Esophagus muscularis mucosa (tissue), 4 donors: ENCODE results near the gene MAST4. TPM values are rescaled to one million over a fixed set of nuclear protein-coding genes. Genes with fewer than 3 reads are reported as not detected.

Experiments used
- DNase-seq: peaks from one replicate; pipeline ENCODE4 v3.0.0-alpha.2; 2017; ENCODE audit errors: extremely low spot score
- H3K27ac ChIP-seq, 4 donors: fragments of 200-600 bp; sonication (generic); replicated peaks in 1 of 4; 1 replicate in 3 of 4; 2 replicates in 1 of 4; pipeline ENCODE4 v1.5.1; 2016 to 2019; ENCODE audit warnings: mild to moderate bottlenecking in 1 of 4
- H3K27me3 ChIP-seq, 4 donors: fragments of 200-600 bp; sonication (generic); one replicate each; pipeline versions ENCODE4 v1.5.1 to v1.6.0; 2016 to 2019
- H3K36me3 ChIP-seq, 4 donors: fragments of 200-600 bp; sonication (generic); one replicate each; pipeline ENCODE4 v1.5.1; 2016 to 2019
- H3K4me1 ChIP-seq, 4 donors: fragments of 200-600 bp; sonication (generic); one replicate each; pipeline ENCODE4 v1.5.1; 2016 to 2019
- H3K4me3 ChIP-seq, 4 donors: fragments of 200-600 bp; sonication (generic); 1 replicate in 2 of 4; 2 replicates in 2 of 4; pipeline ENCODE4 v1.5.1; 2016 to 2019; ENCODE audit warnings: mild to moderate bottlenecking in 4 of 4, moderate library complexity in 1 of 4
- H3K9me3 ChIP-seq, 4 donors: fragments of 200-600 bp; sonication (generic); 1 replicate in 3 of 4; 2 replicates in 1 of 4; pipeline ENCODE4 v1.5.1; 2016 to 2019
- EP300 ChIP-seq: sonication (generic); formaldehyde crosslinking; IDR thresholded peaks from one replicate; pipeline ENCODE4 v1.6.1; 2017; ENCODE audit warnings: antibody characterized with exemption
- POLR2A ChIP-seq: fragments of 450-650 bp; IDR thresholded peaks from one replicate; pipeline ENCODE4 v1.6.1; 2017; ENCODE audit warnings: antibody characterized with exemption, moderate library complexity, mild to moderate bottlenecking, low read depth
- POLR2AphosphoS5 ChIP-seq, 2 donors: sonication (generic); formaldehyde crosslinking; IDR thresholded peaks; one replicate each; pipeline ENCODE4 v1.6.1; 2017; ENCODE audit warnings: antibody characterized with exemption in 2 of 2
- WGBS: methylation state at CpG from one replicate; pipeline ENCODE4 v1.1.5; 2018; 5-methylcytosine and 5-hydroxymethylcytosine counted together
- intact Hi-C: fragments of 100-400 bp; cut with DNase I; formaldehyde crosslinking; loops from one replicate; pipeline ENCODE4 v1.15.1; 2023
- total RNA-seq, 4 donors: library from RNA; depleted of rRNA; stranded (reverse); fragments of >200 nt; gene quantifications; one replicate each; pipeline versions ENCODE4 v1.1.0 to v1.2.1, GENCODE V29; 2016
- TF ChIP-seq, protein P1 (sequence below), 3 experiments: fragments of 200-600 bp in 2 of 3; fragments of 450-650 bp in 1 of 3; sonication (generic) in 2 of 3; IDR thresholded peaks; one replicate each; pipeline ENCODE4 v1.5.1; 2017 to 2019; ENCODE audit warnings: antibody characterized with exemption in 3 of 3, mild to moderate bottlenecking in 2 of 3, moderate library complexity in 1 of 3

MAST4 gene
- total RNA-seq, 4 donors from 2014 or later: 26.2 to 39.7 (median 35.8) TPM

DNA sequence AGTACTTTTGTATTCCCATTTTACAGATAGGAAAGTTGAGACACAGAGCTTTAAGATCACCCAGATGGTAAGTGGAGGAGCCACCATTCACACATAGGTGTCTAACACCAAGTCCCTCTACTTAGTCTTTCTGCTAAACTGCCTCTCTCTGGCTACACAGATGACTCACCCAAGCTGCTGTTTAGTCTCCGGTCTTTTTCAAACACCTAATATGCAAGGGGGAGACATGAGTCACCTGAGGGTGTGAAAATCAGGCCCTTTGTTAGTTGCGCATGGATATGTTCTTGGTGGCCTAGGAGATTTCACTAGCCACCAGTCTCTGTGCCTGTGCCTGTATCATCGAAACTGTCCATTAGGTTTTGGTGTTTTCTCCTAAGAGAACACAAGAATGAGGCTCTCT, 117.8 kb downstream of the MAST4 start:
- no peaks in the 10 kb centered on the region for H3K36me3 ChIP-seq
- no peak for DNase-seq
- 93% methylated on average over 3 of the region's 3 CpGs for WGBS
- peaks cover 0 to 7% (median 0%) of the 10 kb centered on the region in 4 donors for H3K27me3 ChIP-seq
- no peak overlapping the region for H3K4me3 ChIP-seq
- no peak overlapping the region for H3K27ac ChIP-seq
- intact Hi-C loops: no loop called here
- H3K9me3 ChIP-seq: peaks cover 0 to 10% (median 4%) of the 10 kb centered on the region in 4 donors
- H3K4me1 ChIP-seq: peaks cover 0 to 16% (median 0%) of the 10 kb centered on the region in 4 donors
- no peak for TF ChIP-seq EP300
- TF ChIP-seq, protein P1, sequence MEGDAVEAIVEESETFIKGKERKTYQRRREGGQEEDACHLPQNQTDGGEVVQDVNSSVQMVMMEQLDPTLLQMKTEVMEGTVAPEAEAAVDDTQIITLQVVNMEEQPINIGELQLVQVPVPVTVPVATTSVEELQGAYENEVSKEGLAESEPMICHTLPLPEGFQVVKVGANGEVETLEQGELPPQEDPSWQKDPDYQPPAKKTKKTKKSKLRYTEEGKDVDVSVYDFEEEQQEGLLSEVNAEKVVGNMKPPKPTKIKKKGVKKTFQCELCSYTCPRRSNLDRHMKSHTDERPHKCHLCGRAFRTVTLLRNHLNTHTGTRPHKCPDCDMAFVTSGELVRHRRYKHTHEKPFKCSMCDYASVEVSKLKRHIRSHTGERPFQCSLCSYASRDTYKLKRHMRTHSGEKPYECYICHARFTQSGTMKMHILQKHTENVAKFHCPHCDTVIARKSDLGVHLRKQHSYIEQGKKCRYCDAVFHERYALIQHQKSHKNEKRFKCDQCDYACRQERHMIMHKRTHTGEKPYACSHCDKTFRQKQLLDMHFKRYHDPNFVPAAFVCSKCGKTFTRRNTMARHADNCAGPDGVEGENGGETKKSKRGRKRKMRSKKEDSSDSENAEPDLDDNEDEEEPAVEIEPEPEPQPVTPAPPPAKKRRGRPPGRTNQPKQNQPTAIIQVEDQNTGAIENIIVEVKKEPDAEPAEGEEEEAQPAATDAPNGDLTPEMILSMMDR (IDR thresholded peaks at IDR 0.05): no peak
- TF ChIP-seq POLR2AphosphoS5 (IDR thresholded peaks at IDR 0.05): no peak
- no peak for TF ChIP-seq POLR2A

DNA sequence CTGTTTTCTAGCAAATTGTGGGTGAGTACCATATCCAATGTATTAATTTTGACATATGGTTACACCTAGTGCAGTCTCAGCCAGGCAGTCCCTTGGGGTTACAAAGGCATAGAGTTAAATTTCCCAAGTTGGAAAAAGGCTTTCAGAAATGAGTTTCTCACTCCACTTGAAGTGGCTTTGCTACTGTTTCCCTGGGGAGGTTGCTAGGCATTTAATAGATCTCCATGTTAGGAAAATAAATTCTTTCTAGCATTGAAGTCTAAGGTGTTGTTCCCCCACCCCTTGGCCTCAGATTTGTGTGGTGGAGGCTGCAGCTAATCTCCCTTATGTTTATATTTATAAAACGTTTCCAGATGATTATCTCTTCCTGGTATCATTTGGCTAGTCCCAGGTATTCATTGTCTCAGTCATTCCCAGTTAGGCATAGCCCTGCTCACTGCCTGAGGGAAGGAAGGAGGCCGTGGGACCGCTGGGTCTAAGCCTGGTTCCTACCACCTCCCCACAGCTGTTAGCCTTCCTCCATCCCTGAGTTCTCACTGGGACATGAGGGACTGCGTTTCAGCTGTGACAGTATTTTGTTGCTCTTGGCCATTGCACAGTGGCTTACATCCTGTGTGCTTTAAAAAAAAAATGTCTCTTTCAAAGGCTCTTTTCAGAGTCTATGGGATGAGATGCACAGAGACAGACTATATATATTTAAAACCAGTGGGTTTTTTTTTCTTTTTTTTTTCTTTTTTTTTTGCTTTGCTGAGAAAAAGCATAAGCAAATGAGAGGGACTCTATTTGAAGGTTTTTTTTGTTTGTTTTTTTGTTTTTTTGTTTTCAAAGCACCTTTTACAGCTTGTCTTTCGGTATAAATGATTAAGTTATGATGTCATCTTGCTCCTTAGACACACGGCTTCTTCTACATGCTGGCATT, 121.5 kb downstream of the MAST4 start:
- Histone ChIP-seq H3K4me1 (peaks cover 0 to 16% (median 0%) of the 10 kb centered on the region in 4 donors), H3K36me3 (no peaks in the 10 kb centered on the region), H3K4me3 (no peak overlapping the region), H3K27ac (no peak overlapping the region), H3K9me3 (no peaks in the 10 kb centered on the region), H3K27me3 (no peaks in the 10 kb centered on the region)
- TF ChIP-seq, protein P1 (IDR thresholded peaks at IDR 0.05): no peak
- TF ChIP-seq POLR2AphosphoS5 (IDR thresholded peaks at IDR 0.05): no peak
- TF ChIP-seq POLR2A: no peak
- no peak for TF ChIP-seq EP300
- intact Hi-C loops: no loop called here
- 51% methylated on average over 6 of the region's 6 CpGs for WGBS
- DNase-seq: no peak

DNA sequence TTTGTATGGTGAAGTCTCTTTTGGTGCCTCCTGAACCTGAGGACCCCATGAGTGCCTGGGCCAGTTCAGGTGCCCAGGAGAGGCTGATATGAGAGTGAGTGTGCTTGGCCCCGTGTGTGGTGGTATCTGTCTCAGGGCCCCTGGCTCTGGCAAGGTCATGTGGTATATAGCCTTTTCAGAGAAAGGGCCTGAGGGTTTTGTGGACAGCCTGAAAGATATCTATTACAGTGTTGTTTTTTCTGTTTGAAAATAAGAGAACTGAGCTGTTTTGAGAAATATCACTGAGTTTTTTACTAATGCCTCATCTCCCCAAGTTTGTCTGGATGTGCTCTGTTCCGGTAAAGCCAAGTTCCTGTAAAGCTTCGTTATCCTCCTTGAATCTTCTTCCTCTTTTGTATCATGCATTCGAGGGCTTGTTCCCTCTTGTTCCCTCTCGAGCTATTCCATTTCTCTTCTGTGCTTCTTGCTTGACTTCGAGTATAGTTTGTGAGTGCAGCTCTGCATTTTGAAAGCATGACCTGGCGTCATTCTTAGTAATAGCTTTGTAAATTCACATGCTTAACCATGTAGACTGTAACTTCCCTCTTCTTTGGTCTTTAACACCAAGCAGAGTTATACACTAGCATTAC, 122.3 kb downstream of the MAST4 start:
- Histone ChIP-seq H3K27ac (no peak overlapping the region), H3K4me3 (no peak overlapping the region), H3K27me3 (no peaks in the 10 kb centered on the region), H3K36me3 (no peaks in the 10 kb centered on the region), H3K4me1 (peaks cover 0 to 16% (median 0%) of the 10 kb centered on the region in 4 donors), H3K9me3 (no peaks in the 10 kb centered on the region)
- TF ChIP-seq, protein P1 (IDR thresholded peaks at IDR 0.05): no peak
- TF ChIP-seq POLR2A (no peak), EP300 (no peak), POLR2AphosphoS5 (IDR thresholded peaks at IDR 0.05) (no peak)
- no peak for DNase-seq
- intact Hi-C loops: no loop called here
- WGBS: 75% methylated on average over 7 of the region's 7 CpGs

DNA sequence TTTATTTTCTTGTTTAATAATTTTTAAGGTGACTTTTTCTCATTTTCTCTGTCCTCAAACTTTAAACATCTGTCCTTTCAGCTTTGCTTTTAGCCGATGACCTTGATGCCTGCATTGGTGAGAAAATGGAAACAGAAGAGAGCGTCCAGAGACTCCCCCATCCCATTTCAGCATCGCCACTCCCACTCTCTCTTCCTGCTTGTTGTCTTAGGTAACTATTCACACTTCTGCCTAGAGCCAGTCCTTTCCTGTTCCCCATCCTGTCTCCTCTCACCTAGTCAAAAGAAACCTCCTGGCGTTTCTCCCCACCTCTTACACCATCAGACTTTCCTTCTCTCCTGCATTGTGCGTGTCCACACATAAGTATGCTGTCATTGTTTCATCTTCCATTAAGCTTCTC, 124.6 kb downstream of the MAST4 start:
- intact Hi-C loops: no loop called here

More for the DNA sequence above, 124.6 kb downstream of the MAST4 start:
- Histone ChIP-seq H3K27me3 (no peaks in the 10 kb centered on the region), H3K27ac (no peak overlapping the region), H3K4me1 (peaks cover 0 to 16% (median 0%) of the 10 kb centered on the region in 4 donors), H3K9me3 (no peaks in the 10 kb centered on the region), H3K36me3 (no peaks in the 10 kb centered on the region), H3K4me3 (no peak overlapping the region)
- no peak for TF ChIP-seq EP300
- no peak for TF ChIP-seq POLR2AphosphoS5 (IDR thresholded peaks at IDR 0.05)
- TF ChIP-seq POLR2A: no peak
- TF ChIP-seq, protein P1 (IDR thresholded peaks at IDR 0.05): no peak
- 51% methylated on average over 5 of the region's 5 CpGs for WGBS
- no peak for DNase-seq
